K562 (cell line): Measurements from ENCODE around the gene BMP6. TPM values are rescaled to one million over a fixed set of nuclear protein-coding genes. Genes with fewer than 3 reads are reported as not detected.

Experiments used
- ATAC-seq: fragments of 200-7000 bp; cut with Tn5 transposase; 3 replicates; pipeline ENCODE4 v1.9.1; 2020; ENCODE audit warnings: moderate library complexity
- BruUV-seq: library from RNA; stranded (reverse); fragments of 400-500 nt; replicated peaks from 2 replicates; lab custom pipeline; 2021; lab: Mats Ljungman, UMichigan
- CTCF ChIA-PET: fragments of 300-600 bp; formaldehyde crosslinking; extraction: SDS; loops from one replicate; lab custom pipeline; 2021; ENCODE audit warnings: low intra/inter-chr PET ratio; lab: Yijun Ruan, JAX
- POLR2A ChIA-PET: fragments of 300-600, 350-650 bp; sonication (Branson Sonifier 250); formaldehyde crosslinking; extraction: SDS; loops from one replicate; lab custom pipeline; 2021; ENCODE audit warnings: antibody characterized with exemption, inconsistent platforms; lab: Yijun Ruan, JAX
- DNase-seq, 4 experiments: peaks; one replicate each; pipeline versions ENCODE4 v3.0.0 to v3.0.0-alpha.2; 2011 to 2018; ENCODE audit warnings: low spot score in 3 of 4, mixed read lengths in 3 of 4; ENCODE audit errors: extremely low read depth in 1 of 4
- FAIRE-seq: peaks from 2 replicates; lab custom pipeline; 2011; peaks lifted over from hg19 to GRCh38; lab: Jason Lieb, UNC
- H2AFZ ChIP-seq: 2 replicates; pipeline ENCODE4 v1.6.0; 2011; ENCODE audit warnings: low read depth, low read length, control low read depth, inconsistent platforms
- H3K27ac ChIP-seq: fragments of 200-600 bp; 3 replicates; pipeline ENCODE4 v1.8.0; 2011; ENCODE audit warnings: low read depth, mild to moderate bottlenecking, control low read depth, inconsistent platforms, low read length, moderate library complexity, mixed read lengths; ENCODE audit errors: extremely low read depth
- H3K27me3 ChIP-seq, 2 experiments: fragments of 300-600 bp in 1 of 2; 2 replicates in 1 of 2; 3 replicates in 1 of 2; pipeline versions ENCODE4 v1.6.0 to v1.8.0; 2011; ENCODE audit warnings: inconsistent platforms in 2 of 2, low read length in 2 of 2, mild to moderate bottlenecking in 1 of 2, mixed read lengths in 1 of 2, moderate library complexity in 1 of 2; ENCODE audit not compliant: control insufficient read depth in 2 of 2, insufficient read depth in 2 of 2
- H3K36me3 ChIP-seq: fragments of 300-600 bp; 3 replicates; pipeline ENCODE4 v1.8.0; 2011; ENCODE audit warnings: mild to moderate bottlenecking, low read length, inconsistent platforms; ENCODE audit not compliant: control insufficient read depth, insufficient read depth
- H3K4me1 ChIP-seq, 2 experiments: fragments of 200-600 bp in 1 of 2; replicated peaks in 1 of 2; 2 replicates in 1 of 2; 3 replicates in 1 of 2; pipeline versions ENCODE4 v1.5.1 to v1.8.0; 2011; ENCODE audit warnings: inconsistent platforms in 2 of 2, low read length in 2 of 2, mild to moderate bottlenecking in 1 of 2, mixed read lengths in 1 of 2, moderate library complexity in 1 of 2; ENCODE audit not compliant: control insufficient read depth in 2 of 2, insufficient read depth in 2 of 2
- H3K4me2 ChIP-seq: 2 replicates; pipeline ENCODE4 v1.6.1; 2011; ENCODE audit warnings: low read length, control low read depth, inconsistent platforms, mixed read lengths; ENCODE audit not compliant: insufficient read depth
- H3K4me3 ChIP-seq: fragments of 200-600 bp; sonication (generic), shearing (Covaris generic); 2 replicates; pipeline ENCODE4 v1.5.1; 2016; ENCODE audit warnings: control low read depth, inconsistent platforms
- H3K79me2 ChIP-seq: fragments of 200-600 bp; 3 replicates; pipeline ENCODE4 v1.8.0; 2011; ENCODE audit warnings: low read length, inconsistent platforms; ENCODE audit not compliant: control insufficient read depth, insufficient read depth
- H3K9ac ChIP-seq, 2 experiments: 2 replicates each; pipeline versions ENCODE4 v1.6.0 to v1.6.1; 2011; ENCODE audit warnings: low read depth in 2 of 2, low read length in 2 of 2, control low read depth in 1 of 2, inconsistent platforms in 1 of 2, mild to moderate bottlenecking in 1 of 2, mixed read lengths in 1 of 2; ENCODE audit not compliant: insufficient read depth in 1 of 2
- H3K9me1 ChIP-seq: one replicate; pipeline ENCODE4 v1.6.0; 2011; ENCODE audit warnings: inconsistent platforms, mild to moderate bottlenecking, low read length, moderate library complexity; ENCODE audit not compliant: control insufficient read depth, insufficient read depth
- H3K9me3 ChIP-seq: replicated peaks from 2 replicates; pipeline ENCODE4 v1.5.1; 2011; ENCODE audit warnings: low read depth, low read length, inconsistent platforms; ENCODE audit not compliant: control insufficient read depth, insufficient read depth
- H4K20me1 ChIP-seq: replicated peaks from 2 replicates; pipeline ENCODE4 v1.6.1; 2011; ENCODE audit warnings: low read length, inconsistent platforms, mixed read lengths; ENCODE audit not compliant: control insufficient read depth, insufficient read depth
- EGR1 ChIP-seq: fragments of 450-650 bp; conservative IDR thresholded peaks from 2 replicates; pipeline ENCODE4 v1.6.1; 2017; ENCODE audit warnings: mild to moderate bottlenecking
- EZH2 ChIP-seq: IDR thresholded peaks from 2 replicates; pipeline ENCODE4 v1.6.1; 2012; ENCODE audit warnings: low read depth, mild to moderate bottlenecking, inconsistent platforms, low read length, borderline replicate concordance
- HMG20A ChIP-seq: fragments of 450-650 bp; formaldehyde crosslinking; conservative IDR thresholded peaks from 2 replicates; pipeline ENCODE4 v1.4.0; 2020; ENCODE audit warnings: mild to moderate bottlenecking, mixed read lengths
- HOMEZ ChIP-seq: fragments of 250-450 bp; sonication (Bioruptor Pico); IDR thresholded peaks from 2 replicates; pipeline ENCODE4 v1.4.0; 2020; ENCODE audit warnings: mild to moderate bottlenecking, moderate library complexity
- MAFK ChIP-seq: IDR thresholded peaks from 2 replicates; pipeline ENCODE4 v1.6.1; 2011; ENCODE audit warnings: low read length, improper control_type of control experiment
- MBD1 ChIP-seq: fragments of 250-450 bp; sonication (Bioruptor Pico); IDR thresholded peaks from 2 replicates; pipeline ENCODE4 v1.8.0; 2022; ENCODE audit warnings: inconsistent platforms
- NFRKB ChIP-seq: fragments of 450-650 bp; IDR thresholded peaks from 2 replicates; pipeline ENCODE4 v1.6.1; 2016; ENCODE audit warnings: low read depth
- PYGO2 ChIP-seq: fragments of 450-650 bp; IDR thresholded peaks from 2 replicates; pipeline ENCODE4 v1.6.1; 2016; ENCODE audit warnings: mild to moderate bottlenecking, missing genetic modification characterization, moderate library complexity, missing compliant biosample characterization
- SREBF2 ChIP-seq: sonication (generic); formaldehyde crosslinking; IDR thresholded peaks from 2 replicates; pipeline ENCODE4 v1.4.0; 2020; ENCODE audit warnings: mild to moderate bottlenecking, missing genetic modification reagents
- SRSF7 ChIP-seq: fragments of 200-400 bp; formaldehyde crosslinking; optimal IDR thresholded peaks from 2 replicates; pipeline ENCODE3; 2017; ENCODE audit warnings: mild to moderate bottlenecking, low read depth, low read length
- TCF7 ChIP-seq: sonication (generic); IDR thresholded peaks from 2 replicates; pipeline ENCODE4 v1.6.1; 2016; ENCODE audit warnings: antibody characterized with exemption, borderline replicate concordance
- VEZF1 ChIP-seq: fragments of 200-800 bp; sonication (Bioruptor generic); IDR thresholded peaks from 2 replicates; pipeline ENCODE4 v1.6.1; 2017; ENCODE audit warnings: missing genetic modification characterization, missing compliant biosample characterization
- ZNF253 ChIP-seq: fragments of 250-450 bp; sonication (Bioruptor Pico); conservative IDR thresholded peaks from 2 replicates; pipeline ENCODE4 v1.6.1; 2021; ENCODE audit warnings: mild to moderate bottlenecking
- WGBS: fragments of 100-300 bp; shearing (Covaris generic); methylation state at CpG from one replicate; pipeline ENCODE4 v1.1.6; 2016; ENCODE audit warnings: low coverage, mixed read lengths; ENCODE audit not compliant: insufficient coverage; ENCODE audit errors: missing lambda C conversion rate; 5-methylcytosine and 5-hydroxymethylcytosine counted together
- in situ Hi-C: fragments of 300-500 bp; cut with MboI; formaldehyde crosslinking; loops from 4 replicates; pipeline ENCODE4 v1.15.0; 2018; ENCODE audit warnings: inconsistent platforms, mixed read lengths
- intact Hi-C: fragments of 100-400 bp; cut with micrococcal nuclease; formaldehyde crosslinking; loops from 2 replicates; pipeline ENCODE4 v1.14.2; 2022
- polyA plus RNA-seq, 8 experiments: library from polyadenylated mRNA; depleted of rRNA in 4 of 8; stranded (reverse) in 5 of 8; unstranded in 3 of 8; fragments of >200 nt; fragmentation: Nextera tagmentation in 2 of 8; fragmentation: Illumina TruSeq in 1 of 8; extraction: Ambion mirVana in 2 of 8; extraction: Trizol in 1 of 8; gene quantifications; 2 replicates each; pipeline versions ENCODE4 v1.2.1 to v1.2.3, GENCODE V29; 2011 to 2014; ENCODE audit warnings: inconsistent platforms in 1 of 8, missing spikeins in 1 of 8
- total RNA-seq, 7 experiments: library from RNA; depleted of rRNA in 6 of 7; stranded (reverse); fragments of >200 nt in 6 of 7; fragmentation: Illumina TruSeq in 2 of 7; extraction: Trizol in 2 of 7; gene quantifications; 2 replicates each; pipeline versions ENCODE4 v1.2.1 to v1.2.3, GENCODE V29; 2011 to 2021; ENCODE audit warnings: low replicate concordance in 1 of 7

Gene BMP6
- total and polyA plus RNA-seq, 9 of the 15 experiments (the other 6 are each of a cell fraction or from before 2014, with no cell fraction given) = 0.01 to 0.13 (median 0.06) TPM; not detected in 3

GRCh38 chr6:7811441-7811840 lies 85.5 kb downstream of the BMP6 start (continued):
- TF ChIP-seq SRSF7 = no peak
- TF ChIP-seq SREBF2 (CRISPR knock-in tag) = no peak
- TF ChIP-seq HMG20A (CRISPR knock-in tag) = no peak
- TF ChIP-seq PYGO2 = no peak
- TF ChIP-seq ZNF253 = no peak
- TF ChIP-seq VEZF1 (CRISPR knock-in tag) = no peak
- no peak for TF ChIP-seq EZH2
- no peak for TF ChIP-seq NFRKB
- no peak for TF ChIP-seq EGR1
- no peak for TF ChIP-seq MAFK
- TF ChIP-seq, all 486 proteins: peak for 0

GRCh38 chr6:7812623-7813022 lies 86.7 kb downstream of the BMP6 start:
- H3K9ac ChIP-seq = no peak overlapping the region
- no peaks in the 10 kb centered on the region for H3K4me1 ChIP-seq
- no peak overlapping the region for H3K4me2 ChIP-seq
- in situ Hi-C loops (no loop called here), intact Hi-C loops (loop anchor here (2.0 to 5.0 kb wide), 2 partner anchors 90 to 144 kb away; no protein-coding TSS in a partner anchor)
- CTCF ChIA-PET = interaction anchor here (0.6 kb wide), 1 partner anchor 83 kb away, joined by 3 read pairs; no protein-coding TSS in a partner anchor
- no peak overlapping the region for H3K4me3 ChIP-seq
- no peaks in the 10 kb centered on the region for H4K20me1 ChIP-seq
- POLR2A ChIA-PET = no interaction called here
- H3K27ac ChIP-seq = no peak overlapping the region
- H3K27me3 ChIP-seq = peaks cover 13 to 15% of the 10 kb centered on the region in 2 experiments; a peak in 4 of 5 replicates
- FAIRE-seq (no peak), DNase-seq (no peak), ATAC-seq (no peak)
- 14% methylated on average over 2 of the region's 2 CpGs for WGBS
- H3K9me1 ChIP-seq = no peaks in the 10 kb centered on the region
- H3K79me2 ChIP-seq = no peaks in the 10 kb centered on the region
- H3K36me3 ChIP-seq = no peaks in the 10 kb centered on the region
- no TSS peak for BruUV-seq
- H3K9me3 ChIP-seq = no peaks in the 10 kb centered on the region
- no peak overlapping the region for H2AFZ ChIP-seq
- TF ChIP-seq HOMEZ (no peak), MBD1 (no peak), TCF7 (no peak)
